DMS114 treated with DMSO at 0.1 percent for 48 hours (cell line): ENCODE results near the gene BAZ2B.

ENCODE experiments used
- DNase-seq: peaks from one replicate; lab custom pipeline; 2025; ENCODE audit not compliant: unreplicated experiment; lab: John Stamatoyannopoulos, UW

BAZ2B gene

DNA sequence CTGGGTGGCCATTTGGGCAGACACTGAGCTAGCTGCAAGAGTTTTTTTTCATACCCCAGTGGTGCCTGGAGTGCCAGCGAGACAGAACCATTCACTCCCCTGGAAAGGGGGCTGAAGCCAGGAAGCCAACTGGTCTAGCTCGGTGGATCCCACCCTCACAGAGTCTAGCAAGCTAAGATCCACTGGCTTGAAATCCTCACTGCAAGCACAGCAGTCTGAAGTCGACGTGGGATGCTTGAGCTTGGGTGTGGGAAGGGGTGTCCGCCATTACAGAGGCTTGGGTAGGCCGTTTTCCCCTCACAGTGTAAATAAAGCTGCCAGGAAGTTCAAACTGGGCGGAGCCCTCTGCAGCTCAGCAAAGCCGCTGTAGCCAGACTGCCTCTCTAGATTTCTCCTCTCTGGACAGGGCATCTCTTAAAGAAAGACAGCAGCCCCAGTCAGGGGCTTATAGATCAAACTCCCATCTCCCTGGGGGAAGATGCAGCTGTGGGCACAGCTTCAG, 260.2 kb downstream of the BAZ2B start:
- DNase-seq, result no peak

DNA sequence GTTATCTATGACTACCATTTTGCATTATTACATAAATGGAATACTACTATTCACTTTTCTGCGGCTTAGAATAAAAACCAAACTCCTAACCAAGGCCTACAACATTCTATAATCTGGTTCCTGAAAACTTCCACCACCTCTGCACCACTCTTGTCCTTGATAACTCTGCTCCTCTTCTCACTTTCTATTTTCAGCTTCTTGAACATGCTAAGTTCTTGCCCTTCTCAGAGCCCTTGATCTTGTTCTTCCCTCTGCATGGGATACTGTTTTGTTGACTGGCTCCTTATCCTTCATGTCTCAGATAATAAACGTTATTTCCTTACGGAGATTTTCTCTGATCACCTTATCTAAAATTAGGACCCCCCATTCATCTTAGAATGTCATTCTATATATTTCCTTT, 264.4 kb downstream of the BAZ2B start:
- no peak for DNase-seq

DNA sequence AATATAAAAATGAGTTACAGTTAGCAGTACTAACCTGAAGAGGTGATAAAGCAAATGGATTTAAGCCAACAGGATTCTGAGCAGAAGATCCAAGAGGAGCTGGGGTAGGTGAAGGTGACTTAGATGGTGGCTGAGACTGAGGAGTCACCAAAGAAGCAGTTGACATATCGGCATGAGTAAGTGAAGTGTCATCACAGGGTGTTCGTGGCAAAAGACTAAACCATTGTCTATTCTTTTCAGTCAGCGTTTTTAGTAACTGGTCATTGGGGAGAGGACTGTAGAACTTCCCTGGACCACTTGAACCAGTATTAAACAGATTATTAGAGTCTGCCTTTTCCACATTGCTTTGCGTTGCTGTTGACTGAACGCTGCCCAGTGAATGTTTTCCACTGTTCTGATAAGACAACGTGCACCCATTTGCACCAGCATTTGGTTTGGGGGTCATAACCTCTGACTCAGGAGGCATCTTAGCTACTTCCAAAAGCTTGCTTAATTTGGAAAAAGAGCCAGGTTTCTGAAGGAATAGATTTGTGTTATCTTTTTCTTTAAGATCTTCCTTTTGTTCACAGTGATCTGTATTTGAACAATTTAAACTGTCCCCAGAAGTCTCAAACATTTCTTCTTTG, 266.6 kb downstream of the BAZ2B start:
- no peak for DNase-seq

DNA sequence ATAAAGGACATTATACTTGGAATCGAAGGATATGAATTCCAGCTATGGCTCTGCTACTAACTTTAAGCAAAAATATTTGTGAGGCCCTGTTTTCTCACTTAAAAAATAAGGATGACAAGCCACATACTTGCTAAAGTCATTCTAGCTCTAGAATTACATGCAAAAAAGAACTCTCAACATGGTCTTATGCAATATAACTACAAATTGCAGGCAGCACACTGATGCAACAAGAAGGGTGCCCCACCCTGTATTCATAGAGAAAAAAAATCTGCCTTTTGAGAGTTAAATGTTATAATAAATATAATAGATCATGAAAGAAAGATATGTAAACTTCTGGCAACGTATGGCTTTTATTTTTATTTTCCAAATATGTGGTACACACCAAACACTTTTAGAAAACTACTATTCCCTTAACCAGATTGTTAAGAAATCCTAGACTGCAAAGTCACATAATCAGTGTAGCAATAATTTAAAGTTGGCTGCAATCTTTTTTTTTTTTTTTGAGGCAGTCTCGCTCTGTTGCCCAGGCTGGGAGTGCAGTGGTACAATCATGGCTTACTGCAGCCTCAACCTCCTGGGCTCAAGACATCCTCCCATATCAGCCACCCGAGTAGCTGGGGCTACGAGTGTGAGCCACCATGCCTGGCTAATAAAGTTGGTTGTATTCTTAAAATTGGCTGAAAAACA, 289.6 kb downstream of the BAZ2B start:
- no peak for DNase-seq

DNA sequence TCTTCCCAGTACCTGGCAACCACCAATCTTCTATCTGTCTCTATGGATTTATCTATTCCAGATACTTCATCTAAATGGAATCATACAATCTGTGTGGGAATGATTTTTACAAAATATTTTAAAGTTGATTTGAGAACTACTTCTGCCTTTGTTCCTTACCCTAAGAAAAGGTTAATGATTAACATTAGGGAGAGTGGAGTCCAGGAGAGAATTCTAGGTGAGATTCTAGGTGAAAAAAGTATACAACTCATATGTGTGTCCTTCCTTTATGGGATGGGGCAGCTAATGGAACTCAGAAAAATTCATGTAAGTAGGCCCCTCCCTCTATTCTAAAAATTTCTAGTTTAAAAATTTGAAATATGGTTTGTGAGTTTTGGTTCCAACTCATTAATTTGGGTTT, 293.9 kb downstream of the BAZ2B start:
- no peak for DNase-seq

DNA sequence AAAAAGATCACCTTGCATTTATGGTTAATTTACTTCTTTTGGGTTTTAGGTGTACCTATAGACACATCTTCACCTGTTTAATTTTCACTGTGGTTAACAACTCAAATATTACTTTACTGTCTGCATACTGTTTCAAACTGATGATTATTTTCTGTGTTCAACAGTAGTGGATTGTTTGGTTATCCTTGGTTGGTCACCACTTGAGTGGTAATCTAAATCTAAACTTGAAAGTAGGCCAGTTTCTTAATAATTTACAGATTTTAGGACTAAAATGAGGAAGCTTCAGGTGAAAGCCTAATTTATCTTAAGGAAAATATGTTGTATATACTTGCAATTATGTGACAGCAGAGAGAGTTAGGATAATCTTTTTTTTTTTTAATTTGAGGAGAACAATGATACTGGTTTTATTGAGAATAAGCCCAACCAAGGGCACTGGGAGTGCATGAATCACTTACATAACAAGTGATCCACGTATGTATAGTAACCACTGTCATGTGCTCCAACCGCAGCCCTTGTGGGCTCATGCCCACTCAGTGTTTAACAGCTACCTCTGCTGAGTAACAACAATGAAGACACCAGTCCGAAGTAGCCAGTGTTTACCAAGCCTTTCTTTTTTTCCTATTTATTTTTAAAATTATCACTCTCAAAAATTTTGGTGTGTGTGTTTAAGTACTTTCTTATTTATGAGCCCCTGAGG, 298.8 kb downstream of the BAZ2B start:
- DNase-seq, result no peak

DNA sequence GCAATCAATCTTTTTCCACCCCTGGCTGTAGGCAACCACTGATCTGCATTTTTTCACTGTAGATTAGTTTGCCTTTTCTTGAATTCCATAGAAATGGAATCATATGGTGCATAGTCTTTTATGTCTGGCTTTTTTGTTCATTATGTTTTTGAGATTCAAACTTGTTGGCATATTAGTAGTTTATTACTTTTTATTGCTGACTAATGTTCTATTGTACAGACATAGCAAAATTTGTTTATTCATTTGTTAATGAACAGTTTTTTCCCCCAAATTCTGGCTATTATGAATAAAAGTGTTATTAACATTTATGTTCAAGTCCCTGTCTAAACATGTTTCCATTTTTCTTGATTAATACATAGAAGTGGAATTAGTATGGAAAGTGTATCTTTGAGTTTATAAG, 308.4 kb downstream of the BAZ2B start:
- no peak for DNase-seq

DNA sequence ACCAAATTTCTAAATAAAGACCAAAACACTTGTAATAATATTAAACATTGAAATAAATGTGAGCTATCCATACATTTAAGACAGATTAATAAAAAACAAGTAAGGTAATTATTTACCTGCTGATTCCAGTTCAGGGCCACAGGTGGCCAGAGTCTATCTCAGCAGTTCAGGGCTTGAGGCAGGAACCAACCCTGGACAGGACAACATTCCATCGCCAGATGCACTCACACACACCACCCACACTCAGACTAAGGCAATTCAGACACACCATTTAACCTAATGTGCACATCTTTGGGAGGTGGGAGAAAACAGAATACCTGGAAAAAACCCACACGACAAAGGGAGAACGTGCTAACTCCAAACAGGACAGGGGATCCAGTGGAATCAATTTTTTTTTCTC, 315.8 kb downstream of the BAZ2B start:
- DNase-seq, result no peak

DNA sequence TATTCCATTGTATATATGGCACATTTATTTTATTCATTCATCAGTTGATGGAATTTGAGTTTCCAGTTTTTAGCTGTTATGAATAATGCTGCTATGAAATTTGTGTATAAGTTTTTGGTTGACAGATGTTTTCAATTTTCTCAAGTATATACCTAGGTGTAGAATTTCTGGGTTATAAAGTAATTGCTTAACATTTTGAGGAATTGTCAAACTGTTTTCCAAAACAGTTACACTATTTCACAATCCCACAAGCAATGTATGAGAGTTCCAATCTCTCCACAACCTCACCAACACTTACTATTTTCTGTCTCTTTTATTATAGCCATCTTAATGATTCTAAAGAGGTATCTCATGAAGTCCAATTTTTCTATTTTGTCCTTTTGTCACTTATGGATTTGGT, 317.4 kb downstream of the BAZ2B start:
- no peak for DNase-seq

DNA sequence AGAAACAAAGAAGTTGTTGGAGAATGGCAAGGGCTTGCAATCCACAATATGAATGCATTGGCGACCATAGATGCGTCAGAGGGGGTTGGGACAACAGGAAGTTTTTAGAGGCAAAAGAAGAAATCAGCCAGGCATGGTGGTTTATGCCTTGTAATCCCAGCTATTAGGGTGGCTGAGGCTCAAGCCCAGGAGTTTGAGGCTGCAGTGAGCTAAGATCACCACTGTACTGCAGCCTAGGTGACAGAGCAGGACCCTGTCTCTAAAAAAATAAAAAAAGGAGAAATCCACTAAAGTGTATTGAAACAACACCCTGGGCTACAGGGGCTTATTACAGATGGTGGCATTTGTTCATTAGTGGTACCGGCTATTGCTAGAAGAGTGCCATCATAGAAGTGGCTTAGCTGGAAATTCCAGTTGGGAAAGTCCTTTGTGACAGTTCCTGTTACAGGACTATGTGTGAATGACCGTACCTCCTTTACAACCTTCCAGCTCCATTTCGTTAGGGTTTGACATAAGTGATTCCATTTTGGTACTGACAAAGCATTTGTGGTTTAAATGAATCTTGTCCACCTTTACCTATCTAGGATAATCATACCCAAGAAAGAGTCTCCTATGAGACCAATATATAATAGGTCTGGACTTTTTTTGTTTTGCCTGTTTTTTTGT, 319.2 kb downstream of the BAZ2B start:
- DNase-seq, result no peak

DNA sequence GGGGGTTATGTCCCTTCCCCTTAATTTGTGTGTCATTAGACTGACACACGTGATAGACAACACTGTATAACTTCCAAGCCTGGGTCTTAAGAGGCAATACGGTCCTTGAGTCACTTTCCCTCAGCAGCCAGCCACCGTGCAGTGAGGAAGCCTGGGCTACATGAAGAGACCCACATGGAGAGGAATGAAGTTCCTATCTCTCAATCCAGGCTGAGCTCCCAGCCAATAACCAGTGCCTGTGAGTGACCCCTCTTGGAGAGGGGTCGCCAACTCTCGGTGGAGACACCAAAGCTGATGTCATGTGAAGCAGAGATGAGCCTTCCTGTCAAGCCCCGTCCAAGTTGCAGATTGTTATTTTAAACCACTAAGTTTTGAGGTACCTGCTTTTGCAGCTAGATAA, 324.2 kb downstream of the BAZ2B start:
- DNase-seq, result no peak

DNA sequence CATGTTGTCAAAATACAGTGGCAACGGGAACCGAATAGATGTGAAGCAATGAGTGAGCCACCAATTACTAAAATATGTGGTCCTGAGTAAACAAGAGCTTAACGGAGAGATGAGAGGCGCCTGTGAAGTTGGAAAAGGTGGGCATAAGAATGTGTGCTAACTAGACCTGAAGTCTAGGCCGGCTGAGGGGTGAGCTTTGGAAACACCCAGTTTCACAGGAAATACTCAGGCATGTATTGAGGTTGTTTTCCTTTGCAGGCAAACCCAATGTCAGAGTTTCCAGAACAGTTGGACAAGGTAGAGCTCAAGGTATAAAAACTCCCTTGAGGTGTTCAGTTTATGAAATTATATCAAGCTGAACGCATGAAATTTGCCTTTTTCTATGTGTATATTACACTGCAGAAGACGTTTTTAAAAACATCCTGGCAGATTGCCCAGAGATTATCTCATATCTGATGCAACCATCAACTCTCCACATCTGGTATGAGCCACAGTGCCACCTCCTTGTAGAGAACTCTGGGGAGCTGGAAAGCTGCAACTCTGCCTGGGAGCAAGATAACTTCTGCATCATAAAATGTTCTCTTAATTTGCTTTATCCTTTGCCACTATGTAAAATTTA, 325.9 kb downstream of the BAZ2B start:
- DNase-seq, result no peak

DNA sequence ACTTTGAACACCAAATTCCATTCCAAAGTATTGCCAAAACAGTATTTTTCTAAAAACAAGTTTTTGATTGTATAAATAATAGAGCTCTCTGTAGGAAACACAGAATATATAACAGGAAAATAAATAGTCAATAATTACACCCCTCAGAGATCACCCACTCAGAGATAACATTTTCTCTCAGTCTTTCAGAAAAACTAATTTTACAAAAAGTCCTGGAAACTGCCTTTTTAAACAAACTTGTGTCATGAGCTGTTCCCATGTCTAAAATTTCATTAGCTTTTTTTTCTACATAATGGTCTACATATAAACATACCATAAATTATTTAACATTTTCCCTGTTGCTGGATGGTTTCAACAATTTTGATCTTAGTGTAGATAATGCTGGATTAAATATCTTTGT, 328.6 kb downstream of the BAZ2B start:
- DNase-seq, result no peak

DNA sequence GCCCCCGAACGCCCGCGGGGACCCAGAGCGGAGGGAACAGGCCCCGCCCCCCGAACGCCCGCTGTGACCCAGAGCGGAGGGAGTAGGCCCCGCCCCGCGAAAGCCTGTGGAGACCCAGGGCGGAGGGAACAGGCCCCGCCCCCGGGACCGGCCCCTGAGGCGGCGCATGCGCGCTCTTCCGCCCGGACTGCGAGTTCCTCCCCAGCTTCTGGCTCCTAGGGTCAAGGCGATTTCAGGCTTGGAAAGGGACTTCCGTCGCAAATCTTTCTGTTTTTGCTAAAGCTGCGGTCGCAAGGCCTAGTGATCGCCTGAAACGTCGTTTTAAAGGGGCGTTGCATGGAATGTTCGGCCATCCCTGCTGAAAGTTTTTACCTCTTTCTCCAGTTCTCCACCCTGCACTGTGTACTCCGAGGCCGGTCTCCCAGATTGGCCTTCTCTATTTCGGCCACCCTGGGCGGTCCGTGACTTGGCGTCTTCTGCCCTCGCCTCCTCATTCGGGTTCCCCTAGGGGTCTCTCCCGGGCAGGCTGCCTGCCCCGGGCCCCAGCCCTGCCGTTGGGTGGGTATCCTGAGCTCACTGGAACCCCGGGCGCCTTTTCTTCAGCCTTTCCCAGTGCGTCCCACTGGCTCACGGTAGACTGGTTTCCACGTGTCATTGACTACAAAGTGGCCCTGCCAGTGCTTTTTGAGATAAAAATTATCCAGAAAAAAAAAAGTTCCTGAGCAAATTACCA, 329.5 kb downstream of the BAZ2B start:
- peak; percentile 79 for DNase-seq

DNA sequence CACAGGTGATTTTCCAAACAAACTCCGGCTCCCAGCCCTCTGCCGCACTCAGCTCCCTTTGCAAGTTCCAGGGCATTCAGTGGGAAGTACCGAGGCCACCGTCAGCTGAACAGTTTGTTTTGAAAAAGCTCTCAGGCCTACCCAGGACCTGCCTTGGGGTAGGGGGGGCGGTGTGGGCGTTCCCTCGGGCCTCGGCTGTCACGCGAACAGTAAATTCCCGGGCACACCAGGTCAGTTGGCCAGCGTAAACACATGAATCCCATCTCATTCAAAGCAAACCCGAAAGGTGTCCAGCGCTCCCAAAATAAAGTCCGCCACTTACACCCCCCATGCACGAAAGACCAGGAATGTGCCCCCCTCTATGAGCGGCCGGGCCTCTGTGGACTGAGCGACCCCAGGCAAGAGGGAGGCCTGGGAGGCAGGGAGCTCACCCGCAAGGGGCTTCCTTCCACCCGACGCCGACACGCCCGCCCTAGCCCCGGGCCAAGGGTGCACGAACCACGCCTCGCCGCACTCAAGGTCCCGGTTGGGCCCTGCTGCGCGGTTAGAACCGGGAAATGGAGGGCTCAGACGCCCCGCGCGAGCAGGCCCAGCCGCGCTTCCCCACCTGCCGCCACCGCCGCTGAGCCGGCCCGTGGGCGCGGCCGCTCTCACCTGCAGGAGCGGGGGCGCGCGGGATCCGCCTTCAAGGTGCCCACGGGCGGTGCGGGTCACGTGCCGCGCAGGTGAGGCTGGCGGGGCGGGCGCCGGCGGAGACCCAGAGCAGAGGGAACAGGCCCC, 330.2 kb downstream of the BAZ2B start, which contains the start of gene WDSUB1:
Gene WDSUB1, minus strand, starts transcription at position 775 of the 780 bp plus-strand sequence. CDS start 3,634 bp downstream, outside the sequence.
- DNase-seq, result no peak

DNA sequence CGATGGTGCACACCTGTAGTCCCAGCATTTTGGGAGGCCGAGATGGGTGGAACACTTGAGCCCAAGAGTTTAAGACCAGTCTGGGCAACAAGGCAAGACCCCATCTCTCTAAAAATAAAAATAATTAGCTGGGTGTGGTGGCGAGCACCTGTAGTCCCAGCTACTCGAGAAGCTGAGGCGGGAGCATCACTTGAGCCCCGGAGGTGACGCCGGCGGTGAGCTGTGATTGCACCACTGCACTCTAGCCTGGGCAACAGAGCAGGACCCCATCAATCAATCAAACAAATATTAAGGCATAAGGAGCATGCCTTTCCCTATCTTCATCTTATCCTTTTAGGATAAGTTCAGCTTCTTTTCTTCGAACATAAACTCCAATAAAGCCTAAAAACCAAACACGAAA, 330.9 kb downstream of the BAZ2B start:
- DNase-seq, result no peak

DNA sequence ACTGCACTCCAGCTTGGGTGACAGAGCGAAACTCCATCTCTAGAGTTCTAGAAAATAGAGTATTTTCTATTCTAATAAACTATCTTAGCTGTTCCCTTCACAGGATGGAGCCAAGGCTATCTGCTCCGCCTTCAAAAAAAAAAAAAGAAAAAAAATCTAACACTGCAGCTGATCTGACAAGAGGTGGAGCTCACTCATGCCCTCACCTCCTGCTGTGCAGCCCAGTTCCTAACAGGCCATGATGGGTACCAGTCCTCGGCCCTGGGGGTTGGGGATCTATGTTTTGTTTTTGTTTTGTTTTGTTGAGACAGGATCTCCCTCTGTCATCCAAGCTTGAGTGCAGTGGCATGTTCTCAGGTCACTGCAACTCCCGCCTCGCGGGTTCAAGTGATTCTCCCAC, 332.8 kb downstream of the BAZ2B start:
- DNase-seq, result no peak

DNA sequence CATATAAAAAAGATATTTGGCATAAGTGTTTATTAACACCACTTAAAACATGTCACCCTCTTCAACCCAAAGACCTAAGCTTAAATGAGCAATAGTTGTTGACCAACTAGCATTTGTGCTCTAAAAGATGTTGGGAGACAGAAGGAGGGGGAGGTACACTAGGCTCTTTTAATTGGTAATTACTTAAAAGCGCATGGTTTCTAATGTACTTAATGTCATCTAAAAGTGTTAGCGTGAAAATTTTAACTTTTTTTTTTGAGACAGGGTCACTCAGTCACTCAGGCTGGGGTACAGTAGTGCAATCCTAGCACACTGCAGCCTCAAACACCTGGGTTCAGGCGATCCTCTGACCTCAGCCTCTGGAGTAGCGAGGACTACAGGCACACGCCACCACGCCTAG, 335.3 kb downstream of the BAZ2B start:
- no peak for DNase-seq

DNA sequence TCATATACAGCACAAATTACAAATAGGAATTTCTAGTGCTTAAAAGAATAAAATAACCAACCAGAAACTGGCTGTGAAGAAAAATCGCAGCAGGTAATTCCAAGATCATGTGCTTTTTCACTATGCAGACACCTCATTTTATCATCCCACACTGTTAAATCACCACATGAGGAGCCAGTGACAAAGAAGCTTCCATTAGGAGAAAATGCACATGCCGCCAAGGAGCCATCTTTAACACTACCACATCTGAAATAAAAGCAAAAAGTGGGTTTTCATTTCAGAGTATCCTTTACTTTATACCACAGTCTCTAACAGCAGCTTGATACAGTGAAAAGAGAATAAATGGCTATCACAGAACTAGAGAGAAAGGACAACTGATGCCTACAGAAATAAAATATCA, 336.6 kb downstream of the BAZ2B start:
- no peak for DNase-seq

DNA sequence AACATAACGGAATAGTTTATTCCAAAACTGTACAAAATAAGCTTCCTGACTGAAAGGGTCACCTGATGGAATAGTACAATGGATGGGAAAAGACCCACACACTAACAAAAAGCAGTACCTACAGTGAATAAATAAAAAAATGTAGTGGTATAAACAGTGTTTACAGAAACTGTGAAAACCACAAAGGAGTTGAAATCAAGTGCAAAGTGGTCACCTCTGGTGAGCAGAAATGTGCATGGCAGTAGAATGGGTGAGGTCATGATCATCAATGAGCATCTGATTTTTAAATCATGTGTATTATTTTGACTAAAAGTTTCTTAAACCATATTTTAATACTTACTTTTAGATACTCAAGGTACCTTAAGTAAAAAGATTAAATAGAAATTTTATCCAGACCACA, 341.2 kb downstream of the BAZ2B start:
- no peak for DNase-seq
